Adipose tissue (tissue), 3 donors: ENCODE results near the gene PCLAF. TPM values are rescaled to one million over a fixed set of nuclear protein-coding genes. Genes with fewer than 3 reads are reported as not detected.
"Not testable (repeated sequence)": the region's sequence is repeated elsewhere in the genome, so short reads cannot be mapped to it uniquely, and the experiment has no call there.

ENCODE experiments used
- H3K27ac ChIP-seq: one replicate; pipeline ENCODE4 v1.5.1; 2013; ENCODE audit warnings: low read depth, low read length
- WGBS, 3 donors: extraction: QIAGEN DNeasy Blood & Tissue Kit; methylation state at CpG; one replicate each; pipeline ENCODE4 v1.1.7; 2013; 5-methylcytosine and 5-hydroxymethylcytosine counted together
- polyA plus RNA-seq, 3 donors: library from polyadenylated mRNA; stranded (reverse); fragments of 200-250 nt; gene quantifications; one replicate each; pipeline ENCODE4 v1.2.3, GENCODE V29; 2013
- donor health status: healthy with polysubstance abuse.
- donor health status: Bipolar disorder and iron deficiency.
- donor health status: healthy.

The PCLAF gene
- polyA plus RNA-seq, 3 donors: 1.0 to 1.9 (median 1.6) TPM

- no peak overlapping the region for H3K27ac ChIP-seq
- WGBS, 3 donors: 62 to 79% (median 77%) methylated on average over 9 of the region's 9 CpGs
Measured at GRCh38 chr15:64333986-64334929, 47.0 kb downstream of the PCLAF start.

- no peak overlapping the region for H3K27ac ChIP-seq
- WGBS, 3 donors: 92 to 95% (median 92%) methylated on average over 2 of the region's 2 CpGs
Measured at GRCh38 chr15:64333516-64333915, 47.7 kb downstream of the PCLAF start.

- WGBS, 3 donors: 51 to 73% (median 64%) methylated on average over 2 of the region's 3 CpGs
- H3K27ac ChIP-seq: not testable (repeated sequence)
Measured at GRCh38 chr15:64331668-64332067, 49.6 kb downstream of the PCLAF start.

GRCh38 chr15:64326975-64327374 is 54.3 kb downstream of the PCLAF start:
- not testable (repeated sequence) for H3K27ac ChIP-seq
- 52 to 68% (median 56%) methylated on average over 3 of the region's 15 CpGs for WGBS, 3 donors

- H3K27ac ChIP-seq: not testable (repeated sequence)
- WGBS, 3 donors: 90 to 96% (median 92%) methylated on average over 6 to 11 of the region's 20 CpGs
Measured at GRCh38 chr15:64326458-64326857, 54.8 kb downstream of the PCLAF start.

GRCh38 chr15:64324165-64324877 is 56.9 kb downstream of the PCLAF start:
- no peak overlapping the region for H3K27ac ChIP-seq
- 94 to 95% (median 94%) methylated on average over 5 of the region's 5 CpGs for WGBS, 3 donors

- H3K27ac ChIP-seq: no peak overlapping the region
- WGBS, 3 donors: 71 to 84% (median 72%) methylated on average over 4 of the region's 4 CpGs
Measured at GRCh38 chr15:64315216-64315615, 66.0 kb downstream of the PCLAF start.

GRCh38 chr15:64314456-64314855 is 66.8 kb downstream of the PCLAF start:
- WGBS, 3 donors: 91 to 97% (median 95%) methylated on average over 3 of the region's 3 CpGs
- no peak overlapping the region for H3K27ac ChIP-seq

Other genes starting within 250 kb of the PCLAF start
- gene SNX22, start 229.7 kb downstream of the PCLAF start, polyA plus RNA-seq: 1 to 10 TPM in 2 of 3 donors, under 1 TPM in 1; 0.90 to 1.9 (median 1.6) TPM
- gene PPIB, start 218.4 kb downstream of the PCLAF start, polyA plus RNA-seq: 100 to 1,000 TPM; 392 to 563 (median 563) TPM
- gene CSNK1G1, start 25.3 kb downstream of the PCLAF start, polyA plus RNA-seq: 1 to 10 TPM; 2.3 to 4.8 (median 2.9) TPM
- 10 to 100 TPM; 15.1 to 33.0 (median 15.5) TPM for gene TRIP4, start 6.4 kb upstream of the PCLAF start, polyA plus RNA-seq
- gene ZNF609, start 79.1 kb upstream of the PCLAF start, polyA plus RNA-seq: 1 to 10 TPM; 3.5 to 9.8 (median 7.9) TPM